Thyroid gland (tissue), 4 donors: Measurements from ENCODE around the gene HES1.

Source experiments
- CTCF ChIP-seq, 6 experiments: fragments of 200-600 bp in 3 of 6; fragments of 450-650 bp in 3 of 6; sonication (generic) in 3 of 6; IDR thresholded peaks; one replicate each; pipeline ENCODE4 v1.5.1; 2016 to 2019; ENCODE audit warnings: antibody characterized with exemption in 6 of 6, mild to moderate bottlenecking in 2 of 6, inconsistent platforms in 1 of 6, moderate library complexity in 1 of 6
- POLR2A ChIP-seq, 2 donors: fragments of 450-650 bp; IDR thresholded peaks; one replicate each; pipeline ENCODE4 v1.6.1; 2017; ENCODE audit warnings: antibody characterized with exemption in 2 of 2, mild to moderate bottlenecking in 2 of 2, moderate library complexity in 1 of 2

- TF ChIP-seq POLR2A (IDR thresholded peaks at IDR 0.05) (no peak), CTCF (IDR thresholded peaks at IDR 0.05) (no peak)
Observed at GRCh38 chr3:194184265-194184751, 48.4 kb downstream of the HES1 start.
